GM10266 (cell line): ENCODE data around the gene DKKL1.
"Not testable (repeated sequence)": the region's sequence is repeated elsewhere in the genome, so short reads cannot be mapped to it uniquely, and the experiment has no call there.

Experiments used
- DNase-seq: peaks from one replicate; pipeline ENCODE4 v3.0.0; 2012; ENCODE audit errors: extremely low spot score
- CTCF ChIP-seq: IDR thresholded peaks from 2 replicates; pipeline ENCODE4 v1.5.1; 2012; ENCODE audit warnings: mild to moderate bottlenecking, low read depth; ENCODE audit not compliant: control insufficient read depth, insufficient read depth; ENCODE audit errors: missing control alignments

The DKKL1 gene

GRCh38 chr19:49368711-49369358 lies 5.2 kb downstream of the DKKL1 start:
- DNase-seq = no peak
- no peak for TF ChIP-seq CTCF

GRCh38 chr19:49371184-49371583 lies 7.5 kb downstream of the DKKL1 start:
- no peak for TF ChIP-seq CTCF
- no peak for DNase-seq

GRCh38 chr19:49373174-49373573 lies 9.5 kb downstream of the DKKL1 start:
- DNase-seq = not testable (repeated sequence)

GRCh38 chr19:49374665-49375434 lies 11.2 kb downstream of the DKKL1 start:
- DNase-seq = no peak

GRCh38 chr19:49378512-49378911 lies 14.8 kb downstream of the DKKL1 start:
- DNase-seq = no peak
- no peak for TF ChIP-seq CTCF

More at GRCh38 chr19:49374665-49375434, 11.2 kb downstream of the DKKL1 start:
- TF ChIP-seq CTCF = no peak

GRCh38 chr19:49380391-49380790 lies 16.7 kb downstream of the DKKL1 start:
- no peak for DNase-seq
- no peak for TF ChIP-seq CTCF

GRCh38 chr19:49382639-49383038 lies 19.0 kb downstream of the DKKL1 start:
- no peak for DNase-seq
- TF ChIP-seq CTCF = no peak

GRCh38 chr19:49383599-49383998 lies 19.9 kb downstream of the DKKL1 start:
- TF ChIP-seq CTCF = no peak
- DNase-seq = no peak
